Bronchus fibroblast of lung (primary cell): ENCODE data around the gene PTRHD1. TPM values are rescaled to one million over a fixed set of nuclear protein-coding genes. Genes with fewer than 3 reads are reported as not detected.

Experiments
- total RNA-seq: library from RNA; depleted of rRNA; stranded (reverse); fragments of >200 nt; gene quantifications from 2 replicates; pipeline ENCODE4 v1.2.3, GENCODE V29; 2015

The PTRHD1 gene, protein sequence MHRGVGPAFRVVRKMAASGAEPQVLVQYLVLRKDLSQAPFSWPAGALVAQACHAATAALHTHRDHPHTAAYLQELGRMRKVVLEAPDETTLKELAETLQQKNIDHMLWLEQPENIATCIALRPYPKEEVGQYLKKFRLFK
- total RNA-seq = 34.6 and 36.3 TPM in 2 replicates

DNA sequence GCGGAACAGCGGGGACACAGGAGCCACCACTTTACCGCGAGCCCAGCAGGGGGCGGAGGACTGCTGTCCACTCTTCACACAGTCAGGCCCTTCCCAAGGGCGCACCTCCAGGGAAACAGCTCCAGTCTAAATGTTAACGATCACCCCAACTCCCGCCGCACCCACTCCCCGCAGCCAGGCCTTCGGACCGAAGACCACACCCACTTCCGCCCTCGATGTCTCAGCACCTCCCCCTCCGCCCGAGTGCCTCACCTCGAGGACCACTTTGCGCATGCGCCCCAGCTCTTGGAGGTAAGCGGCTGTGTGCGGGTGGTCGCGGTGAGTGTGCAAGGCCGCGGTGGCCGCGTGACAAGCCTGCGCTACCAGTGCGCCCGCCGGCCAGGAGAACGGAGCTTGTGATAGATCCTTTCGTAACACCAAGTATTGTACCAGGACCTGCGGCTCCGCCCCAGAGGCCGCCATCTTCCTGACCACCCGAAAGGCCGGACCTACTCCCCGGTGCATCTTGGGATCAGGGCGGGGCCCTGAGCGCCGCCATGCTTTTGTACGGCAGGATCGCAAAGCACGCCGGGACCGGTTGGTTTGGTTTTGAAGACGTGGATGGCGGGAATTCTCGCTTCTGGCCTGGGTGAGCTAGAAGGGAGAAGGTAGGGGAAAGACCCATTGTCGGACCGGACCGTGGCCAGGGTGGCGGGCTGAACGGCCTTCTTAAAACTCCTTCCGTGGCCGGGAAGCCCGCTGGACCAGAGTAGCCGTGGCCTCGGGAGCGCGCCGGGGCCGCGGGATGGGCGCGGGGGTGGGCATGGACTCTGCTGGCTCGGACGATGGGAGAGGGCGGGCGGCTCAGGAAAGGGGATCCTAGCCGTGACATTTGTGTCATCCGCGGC lies at the start of gene PTRHD1, which contains the start of gene CENPO:
TSS of gene PTRHD1 (minus strand) at position 518 of the 887 bp plus-strand sequence. CDS start at position 504, 14 bp downstream.
TSS of gene CENPO (plus strand) at position 552 of the 887 bp plus-strand sequence. CDS start 495 bp downstream, outside the sequence.

Other genes starting within 250 kb of the PTRHD1 start
- gene CENPO, start within 50 bp of the PTRHD1 start, total RNA-seq = 30.3 and 36.3 TPM in 2 replicates
- gene ADCY3, start 126.8 kb upstream of the PTRHD1 start, total RNA-seq = 33.0 and 48.3 TPM in 2 replicates
- gene DNAJC27, start 178.6 kb upstream of the PTRHD1 start, total RNA-seq = 1.0 and 2.9 TPM in 2 replicates
- 0.15 and 0.50 TPM in 2 replicates for gene EFR3B, start 248.7 kb upstream of the PTRHD1 start, total RNA-seq